ENCODE measurements around the gene KCTD7. TPM values are rescaled to one million over a fixed set of nuclear protein-coding genes. Genes with fewer than 3 reads are reported as not detected.
"Not testable (repeated sequence)": the region's sequence is repeated elsewhere in the genome, so short reads cannot be mapped to it uniquely, and the experiment has no call there.

Gene KCTD7
- total RNA-seq: 19.7 and 25.8 TPM in 2 replicates
- 34.3 TPM for polyA plus RNA-seq (2012)

GRCh38 chr7:66628361-66629221, at the start of gene KCTD7:
Gene KCTD7 (plus strand): TSS chr7:66628881. CDS start chr7:66629065, 184 bp downstream.
- DNase-seq (ENCODE audit: low read depth): peak; percentile 100

- DNase-seq (ENCODE audit: low read depth): not testable (repeated sequence)
Observed at GRCh38 chr7:66580380-66580779, 48.3 kb upstream of the KCTD7 start.

GRCh38 chr7:66582816-66583489, 45.7 kb upstream of the KCTD7 start:
- not testable (repeated sequence) for DNase-seq (ENCODE audit: low read depth)

GRCh38 chr7:66583490-66584110, 45.1 kb upstream of the KCTD7 start:
- DNase-seq (ENCODE audit: low read depth): no peak

- DNase-seq (ENCODE audit: low read depth): no peak
Observed at GRCh38 chr7:66586181-66586580, 42.5 kb upstream of the KCTD7 start.

GRCh38 chr7:66588226-66588625, 40.5 kb upstream of the KCTD7 start:
- not testable (repeated sequence) for DNase-seq (ENCODE audit: low read depth)

GRCh38 chr7:66588856-66589570, 39.7 kb upstream of the KCTD7 start:
- peak; percentile 29 for DNase-seq (ENCODE audit: low read depth)

GRCh38 chr7:66590302-66591057, 38.2 kb upstream of the KCTD7 start:
- peak; percentile 35 for DNase-seq (ENCODE audit: low read depth)

GRCh38 chr7:66591058-66591798, 37.5 kb upstream of the KCTD7 start:
- peak; percentile 28 for DNase-seq (ENCODE audit: low read depth)

GRCh38 chr7:66591799-66592596, 36.7 kb upstream of the KCTD7 start:
- peak; percentile 95 for DNase-seq (ENCODE audit: low read depth)

GRCh38 chr7:66592597-66593146, 36.0 kb upstream of the KCTD7 start:
- DNase-seq (ENCODE audit: low read depth): not testable (repeated sequence)

GRCh38 chr7:66594082-66594481, 34.6 kb upstream of the KCTD7 start:
- DNase-seq (ENCODE audit: low read depth): not testable (repeated sequence)

- no peak for DNase-seq (ENCODE audit: low read depth)
Observed at GRCh38 chr7:66597461-66597860, 31.2 kb upstream of the KCTD7 start.

GRCh38 chr7:66602159-66602558, 26.5 kb upstream of the KCTD7 start:
- peak; percentile 36 for DNase-seq (ENCODE audit: low read depth)

GRCh38 chr7:66604198-66604597, 24.5 kb upstream of the KCTD7 start:
- DNase-seq (ENCODE audit: low read depth): no peak

- DNase-seq (ENCODE audit: low read depth): not testable (repeated sequence)
Observed at GRCh38 chr7:66606540-66607291, 22.0 kb upstream of the KCTD7 start.

- DNase-seq (ENCODE audit: low read depth): no peak
Observed at GRCh38 chr7:66609176-66609575, 19.5 kb upstream of the KCTD7 start.

GRCh38 chr7:66614596-66614995, 14.1 kb upstream of the KCTD7 start:
- DNase-seq (ENCODE audit: low read depth): not testable (repeated sequence)

Measured in myocyte (in vitro differentiated cells).